ENCODE results near the gene OSTF1.

DNA sequence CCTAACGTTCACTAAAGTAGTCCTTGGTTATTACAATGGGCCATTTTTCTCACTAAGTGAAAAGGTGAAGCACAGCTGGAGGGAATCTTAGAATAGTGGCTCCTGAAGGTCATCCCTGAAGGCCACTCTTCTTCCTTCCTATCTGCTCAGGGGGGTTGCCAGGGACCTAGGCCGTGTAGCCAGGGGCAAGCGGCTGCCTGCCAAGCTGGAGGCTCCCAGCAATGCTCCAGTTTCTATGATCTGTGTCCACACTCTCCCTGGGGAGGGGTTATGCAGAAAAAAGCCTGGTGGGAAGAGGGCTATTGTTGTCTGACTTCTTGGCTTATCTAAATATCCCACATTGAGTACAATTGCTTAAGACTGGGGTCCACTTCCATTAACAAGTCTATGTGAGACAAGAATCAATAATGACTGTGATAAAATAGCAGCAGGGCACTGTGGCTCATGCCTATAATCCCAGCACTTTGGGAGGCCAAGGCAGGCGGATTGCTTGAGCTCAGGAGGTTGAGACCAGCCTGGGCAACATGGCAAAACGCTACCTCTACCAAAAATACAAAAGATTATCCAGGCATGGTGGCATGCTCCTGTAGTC lies 4.1 kb upstream of the OSTF1 start:
- TF ChIP-seq EP300 (IDR thresholded peaks at IDR 0.05), result no peak
- TF ChIP-seq CTCF (IDR thresholded peaks at IDR 0.05), result no peak
- TF ChIP-seq POLR2A (IDR thresholded peaks at IDR 0.05; ENCODE audit: low read depth), result no peak
- TF ChIP-seq POLR2AphosphoS5 (IDR thresholded peaks at IDR 0.05), result no peak

All from esophagus muscularis mucosa (tissue), 4 donors.